Activated T-helper 2 cell treated with anti-CD3 and anti-CD28 coated beads, Interferon-gamma antibody, Interleukin-2, Interleukin-4, amounts not matched to agents 10 μg/mL and 5 μg/mL and 100 μg/mL, durations not matched to agents 14 hours and 24 hours and 36 hours (primary cell): ENCODE data around the gene PARD3B. TPM values are rescaled to one million over a fixed set of nuclear protein-coding genes. Genes with fewer than 3 reads are reported as not detected.

Source experiments
- DNase-seq: peaks from one replicate; pipeline ENCODE4 v3.0.0; 2021; ENCODE audit warnings: low spot score
- H3K27ac Mint-ChIP-seq: one replicate; pipeline ENCODE4 v1.8.0; 2021; ENCODE audit warnings: mixed read lengths
- H3K27me3 Mint-ChIP-seq: one replicate; pipeline ENCODE4 v1.8.0; 2021; ENCODE audit warnings: low read depth, mixed read lengths
- H3K36me3 Mint-ChIP-seq: one replicate; pipeline ENCODE4 v1.8.0; 2021; ENCODE audit warnings: low read depth, mixed read lengths
- H3K4me1 Mint-ChIP-seq: one replicate; pipeline ENCODE4 v1.8.0; 2021; ENCODE audit warnings: low read depth, mixed read lengths
- H3K4me3 Mint-ChIP-seq: one replicate; pipeline ENCODE4 v1.8.0; 2021; ENCODE audit warnings: low read depth, mild to moderate bottlenecking, moderate library complexity, mixed read lengths
- H3K9me3 Mint-ChIP-seq: one replicate; pipeline ENCODE4 v1.8.0; 2021; ENCODE audit warnings: mixed read lengths
- intact Hi-C: fragments of 100-400 bp; cut with micrococcal nuclease; formaldehyde crosslinking; loops from one replicate; pipeline ENCODE4 v1.15.1; 2023
- total RNA-seq: library from RNA; stranded (reverse); gene quantifications from 2 replicates; pipeline ENCODE4 v1.2.3, GENCODE V29; 2022

The PARD3B gene
- total RNA-seq, 1 donor from 2014 or later, result 0.39 TPM

- H3K4me3 Mint-ChIP-seq, result no peak overlapping the region
- H3K36me3 Mint-ChIP-seq, result no peaks in the 10 kb centered on the region
- intact Hi-C loops, result no loop called here
- no peaks in the 10 kb centered on the region for H3K4me1 Mint-ChIP-seq
- no peak for DNase-seq
- no peaks in the 10 kb centered on the region for H3K9me3 Mint-ChIP-seq
- no peak overlapping the region for H3K27ac Mint-ChIP-seq
- H3K27me3 Mint-ChIP-seq, result peaks cover 22% of the 10 kb centered on the region
These were observed 821.2 kb downstream of the PARD3B start for GRCh38 chr2:205366336-205367060.

GRCh38 chr2:205367331-205367935 lies 822.2 kb downstream of the PARD3B start:
- DNase-seq, result no peak
- no peak overlapping the region for H3K4me3 Mint-ChIP-seq
- H3K4me1 Mint-ChIP-seq, result peaks cover 3% of the 10 kb centered on the region
- H3K27me3 Mint-ChIP-seq, result peaks cover 19% of the 10 kb centered on the region
- no peaks in the 10 kb centered on the region for H3K36me3 Mint-ChIP-seq
- no peak overlapping the region for H3K27ac Mint-ChIP-seq
- intact Hi-C loops, result no loop called here
- no peaks in the 10 kb centered on the region for H3K9me3 Mint-ChIP-seq

GRCh38 chr2:205369813-205370212 lies 824.5 kb downstream of the PARD3B start:
- Mint-ChIP-seq H3K36me3 (no peaks in the 10 kb centered on the region), H3K4me3 (no peak overlapping the region), H3K27me3 (peaks cover 19% of the 10 kb centered on the region), H3K9me3 (no peaks in the 10 kb centered on the region), H3K27ac (no peak overlapping the region), H3K4me1 (peaks cover 3% of the 10 kb centered on the region)
- intact Hi-C loops, result loop anchor here (5.0 kb wide), 1 partner anchor 102 kb away; no protein-coding TSS in a partner anchor
- DNase-seq, result no peak

- H3K4me3 Mint-ChIP-seq, result no peak overlapping the region
- H3K4me1 Mint-ChIP-seq, result peaks cover 3% of the 10 kb centered on the region
- peaks cover 19% of the 10 kb centered on the region for H3K27me3 Mint-ChIP-seq
- intact Hi-C loops, result loop anchor here (5.0 kb wide), 1 partner anchor 102 kb away; no protein-coding TSS in a partner anchor
- no peak overlapping the region for H3K27ac Mint-ChIP-seq
- no peak for DNase-seq
- no peaks in the 10 kb centered on the region for H3K9me3 Mint-ChIP-seq
- no peaks in the 10 kb centered on the region for H3K36me3 Mint-ChIP-seq
These were observed 825.5 kb downstream of the PARD3B start for GRCh38 chr2:205370726-205371125.

GRCh38 chr2:205372141-205372540 lies 826.9 kb downstream of the PARD3B start:
- no peak for DNase-seq
- Mint-ChIP-seq H3K27me3 (peaks cover 16% of the 10 kb centered on the region), H3K27ac (no peak overlapping the region), H3K4me1 (peaks cover 3% of the 10 kb centered on the region), H3K36me3 (no peaks in the 10 kb centered on the region), H3K9me3 (no peaks in the 10 kb centered on the region), H3K4me3 (no peak overlapping the region)
- intact Hi-C loops, result loop anchor here (5.0 kb wide), 1 partner anchor 100 kb away; no protein-coding TSS in a partner anchor

GRCh38 chr2:205375461-205376448 lies 830.5 kb downstream of the PARD3B start:
- no peaks in the 10 kb centered on the region for H3K27me3 Mint-ChIP-seq
- H3K4me3 Mint-ChIP-seq, result no peak overlapping the region
- H3K9me3 Mint-ChIP-seq, result no peaks in the 10 kb centered on the region
- intact Hi-C loops, result no loop called here
- peaks cover 3% of the 10 kb centered on the region for H3K4me1 Mint-ChIP-seq
- DNase-seq, result no peak
- no peak overlapping the region for H3K27ac Mint-ChIP-seq
- no peaks in the 10 kb centered on the region for H3K36me3 Mint-ChIP-seq

- intact Hi-C loops, result no loop called here
- Mint-ChIP-seq H3K36me3 (no peaks in the 10 kb centered on the region), H3K27me3 (peaks cover 3% of the 10 kb centered on the region), H3K4me3 (no peak overlapping the region), H3K4me1 (no peaks in the 10 kb centered on the region), H3K9me3 (no peaks in the 10 kb centered on the region), H3K27ac (no peak overlapping the region)
- no peak for DNase-seq
These were observed 832.0 kb downstream of the PARD3B start for GRCh38 chr2:205377324-205377723.

GRCh38 chr2:205383601-205384000 lies 838.3 kb downstream of the PARD3B start:
- Mint-ChIP-seq H3K9me3 (no peaks in the 10 kb centered on the region), H3K4me3 (no peak overlapping the region), H3K27ac (no peak overlapping the region), H3K27me3 (peaks cover 13% of the 10 kb centered on the region), H3K4me1 (no peaks in the 10 kb centered on the region), H3K36me3 (no peaks in the 10 kb centered on the region)
- intact Hi-C loops, result no loop called here
- DNase-seq, result no peak

- Mint-ChIP-seq H3K4me3 (no peak overlapping the region), H3K4me1 (no peaks in the 10 kb centered on the region), H3K9me3 (no peaks in the 10 kb centered on the region), H3K27me3 (peaks cover 16% of the 10 kb centered on the region), H3K36me3 (no peaks in the 10 kb centered on the region), H3K27ac (no peak overlapping the region)
- intact Hi-C loops, result no loop called here
- no peak for DNase-seq
These were observed 840.8 kb downstream of the PARD3B start for GRCh38 chr2:205386109-205386508.

GRCh38 chr2:205387350-205388055 lies 842.2 kb downstream of the PARD3B start:
- DNase-seq, result no peak
- H3K4me3 Mint-ChIP-seq, result no peak overlapping the region
- no peaks in the 10 kb centered on the region for H3K9me3 Mint-ChIP-seq
- H3K27ac Mint-ChIP-seq, result no peak overlapping the region
- H3K4me1 Mint-ChIP-seq, result peaks cover 1% of the 10 kb centered on the region
- H3K27me3 Mint-ChIP-seq, result peaks cover 16% of the 10 kb centered on the region
- intact Hi-C loops, result no loop called here
- no peaks in the 10 kb centered on the region for H3K36me3 Mint-ChIP-seq

GRCh38 chr2:205390866-205391265 lies 845.6 kb downstream of the PARD3B start:
- Mint-ChIP-seq H3K9me3 (no peaks in the 10 kb centered on the region), H3K27ac (no peak overlapping the region), H3K27me3 (peaks cover 15% of the 10 kb centered on the region), H3K4me3 (no peak overlapping the region), H3K4me1 (peaks cover 1% of the 10 kb centered on the region), H3K36me3 (no peaks in the 10 kb centered on the region)
- intact Hi-C loops, result no loop called here
- DNase-seq, result no peak

GRCh38 chr2:205401511-205401910 lies 856.2 kb downstream of the PARD3B start:
- H3K9me3 Mint-ChIP-seq, result no peaks in the 10 kb centered on the region
- intact Hi-C loops, result no loop called here

More at GRCh38 chr2:205401511-205401910, 856.2 kb downstream of the PARD3B start:
- peaks cover 5% of the 10 kb centered on the region for H3K4me1 Mint-ChIP-seq
- peaks cover 15% of the 10 kb centered on the region for H3K27me3 Mint-ChIP-seq
- H3K36me3 Mint-ChIP-seq, result no peaks in the 10 kb centered on the region
- no peak for DNase-seq
- no peak overlapping the region for H3K4me3 Mint-ChIP-seq
- no peak overlapping the region for H3K27ac Mint-ChIP-seq
